ENCODE measurements around the gene FAM120B.
"Not testable (repeated sequence)": the region's sequence is repeated elsewhere in the genome, so short reads cannot be mapped to it uniquely, and the experiment has no call there.

Gene FAM120B

DNA sequence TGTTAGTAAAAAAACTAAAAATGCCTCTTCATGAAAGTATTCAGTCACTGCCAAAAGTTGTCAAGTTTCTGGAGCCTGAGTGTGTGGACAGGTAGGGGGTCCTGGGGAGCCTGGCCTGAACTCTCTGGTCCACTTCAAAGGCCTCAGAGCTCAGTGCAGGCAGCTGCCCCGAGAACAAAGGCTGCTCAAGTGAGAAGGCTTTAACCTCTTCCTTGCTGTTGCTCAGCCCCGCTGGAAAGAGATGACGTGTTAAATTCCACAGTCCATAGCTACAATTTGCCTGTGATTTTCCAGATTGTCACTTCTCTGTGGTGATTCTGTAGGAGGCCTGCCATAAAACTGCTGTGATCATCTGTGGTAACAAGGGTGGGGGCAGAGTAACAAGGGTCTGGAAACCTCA lies 96.9 kb downstream of the FAM120B start:
- TF ChIP-seq, protein P1, sequence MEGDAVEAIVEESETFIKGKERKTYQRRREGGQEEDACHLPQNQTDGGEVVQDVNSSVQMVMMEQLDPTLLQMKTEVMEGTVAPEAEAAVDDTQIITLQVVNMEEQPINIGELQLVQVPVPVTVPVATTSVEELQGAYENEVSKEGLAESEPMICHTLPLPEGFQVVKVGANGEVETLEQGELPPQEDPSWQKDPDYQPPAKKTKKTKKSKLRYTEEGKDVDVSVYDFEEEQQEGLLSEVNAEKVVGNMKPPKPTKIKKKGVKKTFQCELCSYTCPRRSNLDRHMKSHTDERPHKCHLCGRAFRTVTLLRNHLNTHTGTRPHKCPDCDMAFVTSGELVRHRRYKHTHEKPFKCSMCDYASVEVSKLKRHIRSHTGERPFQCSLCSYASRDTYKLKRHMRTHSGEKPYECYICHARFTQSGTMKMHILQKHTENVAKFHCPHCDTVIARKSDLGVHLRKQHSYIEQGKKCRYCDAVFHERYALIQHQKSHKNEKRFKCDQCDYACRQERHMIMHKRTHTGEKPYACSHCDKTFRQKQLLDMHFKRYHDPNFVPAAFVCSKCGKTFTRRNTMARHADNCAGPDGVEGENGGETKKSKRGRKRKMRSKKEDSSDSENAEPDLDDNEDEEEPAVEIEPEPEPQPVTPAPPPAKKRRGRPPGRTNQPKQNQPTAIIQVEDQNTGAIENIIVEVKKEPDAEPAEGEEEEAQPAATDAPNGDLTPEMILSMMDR (IDR thresholded peaks at IDR 0.05; ENCODE audit: borderline replicate concordance, insufficient read depth, low read depth, low read length) = no peak
- H3K4me3 ChIP-seq (ENCODE audit: low read depth, low read length) = no peak overlapping the region

DNA sequence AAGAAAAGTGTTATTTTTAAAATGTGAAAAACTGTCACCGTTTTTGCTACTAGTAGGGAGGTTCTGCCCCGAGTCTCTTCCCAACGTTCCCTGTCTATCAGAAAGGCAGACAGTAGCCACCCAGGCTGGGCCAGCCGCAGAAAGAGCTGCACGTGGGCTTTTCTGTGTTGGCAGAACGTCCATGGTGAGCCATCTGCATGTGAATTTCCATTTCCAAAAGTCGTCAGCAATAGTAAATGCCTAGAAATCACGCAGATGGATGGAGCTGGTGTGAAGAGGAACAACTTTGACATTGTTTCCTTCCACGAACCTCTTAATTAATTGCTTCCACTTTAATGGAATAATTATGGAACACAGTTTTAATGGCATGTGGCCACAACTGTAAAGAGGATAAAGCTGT lies 97.5 kb downstream of the FAM120B start:
- no peak overlapping the region for H3K4me3 ChIP-seq (ENCODE audit: low read depth, low read length)
- TF ChIP-seq, protein P1 (IDR thresholded peaks at IDR 0.05; ENCODE audit: borderline replicate concordance, insufficient read depth, low read depth, low read length) = no peak

DNA sequence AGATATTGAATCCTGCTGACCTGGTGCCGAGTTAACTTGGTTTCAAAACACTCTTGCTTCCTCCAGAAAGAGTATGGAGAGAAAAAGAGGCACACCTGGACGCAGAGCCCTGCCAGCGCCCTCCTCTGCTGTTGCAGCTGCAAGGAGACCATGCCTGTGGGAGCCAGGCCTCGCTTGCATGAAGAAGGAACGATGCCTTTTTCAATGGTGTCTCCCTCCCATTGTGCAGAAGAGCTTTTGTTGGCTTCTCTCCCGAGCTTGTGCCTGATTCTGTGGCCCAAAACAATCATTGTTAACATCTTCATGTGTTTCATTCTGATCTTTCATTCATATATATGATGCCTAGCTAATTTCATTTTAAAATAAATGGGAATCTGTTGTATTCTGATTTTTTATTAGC lies 98.1 kb downstream of the FAM120B start:
- TF ChIP-seq, protein P1 (IDR thresholded peaks at IDR 0.05; ENCODE audit: borderline replicate concordance, insufficient read depth, low read depth, low read length) = no peak
- no peak overlapping the region for H3K4me3 ChIP-seq (ENCODE audit: low read depth, low read length)

DNA sequence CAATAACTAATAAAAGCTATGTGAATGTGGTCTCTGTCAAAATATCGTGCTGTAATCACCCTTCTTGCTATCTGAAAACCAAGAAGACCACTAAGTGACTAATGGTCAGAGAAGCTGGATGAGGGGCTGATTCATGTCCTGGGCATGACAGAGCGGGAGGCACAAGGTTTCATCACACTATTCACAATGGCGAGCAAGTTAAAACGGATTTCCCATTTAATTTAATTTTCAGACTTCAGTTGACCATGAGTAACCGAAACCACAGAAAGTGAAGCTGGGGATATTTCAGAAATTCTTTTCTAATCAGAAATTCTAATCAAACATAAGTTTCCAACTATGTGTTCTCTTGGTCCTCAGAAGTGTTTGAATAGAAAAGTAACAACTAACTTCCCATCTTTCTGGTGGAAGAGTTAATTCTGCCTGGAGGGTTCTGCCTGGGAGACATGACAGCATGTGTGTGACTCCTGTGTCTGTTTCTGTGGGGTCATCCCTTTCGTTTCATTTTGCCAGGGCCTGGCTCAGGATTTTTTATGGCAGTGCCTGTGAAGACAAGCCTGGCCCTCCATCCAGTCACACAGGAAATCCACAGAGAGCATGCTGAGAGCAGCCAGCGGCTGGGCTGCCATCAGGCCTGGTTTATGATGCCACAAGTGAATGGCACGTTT lies 98.9 kb downstream of the FAM120B start:
- H3K4me3 ChIP-seq (ENCODE audit: low read depth, low read length) = no peak overlapping the region
- TF ChIP-seq, protein P1 (IDR thresholded peaks at IDR 0.05; ENCODE audit: borderline replicate concordance, insufficient read depth, low read depth, low read length) = no peak

DNA sequence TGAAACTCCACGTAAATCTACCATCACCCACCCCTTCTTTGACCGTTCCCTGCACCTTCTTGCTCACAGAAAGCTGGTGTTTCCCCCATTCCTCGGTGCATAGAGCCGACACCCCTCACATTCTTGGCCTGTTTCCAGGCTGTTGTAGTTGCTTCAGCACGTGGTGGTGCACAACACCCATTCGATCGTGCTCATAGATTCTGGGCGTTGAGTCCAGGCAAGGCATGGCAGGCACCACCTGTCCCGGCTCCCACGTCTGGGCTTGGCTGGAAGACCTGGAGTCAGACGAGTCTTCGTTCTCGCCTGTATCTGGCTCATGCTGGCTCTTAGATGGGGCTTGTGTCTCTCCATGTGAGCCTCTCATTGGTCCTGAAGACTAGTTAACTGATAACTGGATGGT lies 100.6 kb downstream of the FAM120B start:
- TF ChIP-seq, protein P1 (IDR thresholded peaks at IDR 0.05; ENCODE audit: borderline replicate concordance, insufficient read depth, low read depth, low read length) = no peak

DNA sequence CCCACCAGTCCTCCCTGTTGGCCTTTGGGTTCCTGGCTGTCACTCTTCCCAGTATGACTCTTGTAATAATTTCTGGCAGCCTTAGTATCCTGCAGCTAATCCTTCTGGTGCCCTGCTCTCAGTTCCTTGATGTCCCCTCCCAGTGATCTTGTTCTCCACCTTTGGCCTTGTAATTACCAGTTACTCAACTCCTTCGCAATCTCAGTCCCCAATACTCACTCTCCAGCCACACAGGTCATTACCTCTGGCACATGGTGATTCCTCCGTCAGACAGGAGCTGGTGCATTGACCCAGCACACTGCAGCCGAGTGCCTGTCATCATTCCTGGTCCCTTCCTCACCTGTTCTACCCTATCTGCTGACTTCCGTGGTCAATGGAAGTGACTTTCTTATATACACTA lies 101.4 kb downstream of the FAM120B start:
- TF ChIP-seq, protein P1 (IDR thresholded peaks at IDR 0.05; ENCODE audit: borderline replicate concordance, insufficient read depth, low read depth, low read length) = no peak
- no peak overlapping the region for H3K4me3 ChIP-seq (ENCODE audit: low read depth, low read length)

More for the DNA sequence above, 100.6 kb downstream of the FAM120B start:
- H3K4me3 ChIP-seq (ENCODE audit: low read depth, low read length) = no peak overlapping the region

DNA sequence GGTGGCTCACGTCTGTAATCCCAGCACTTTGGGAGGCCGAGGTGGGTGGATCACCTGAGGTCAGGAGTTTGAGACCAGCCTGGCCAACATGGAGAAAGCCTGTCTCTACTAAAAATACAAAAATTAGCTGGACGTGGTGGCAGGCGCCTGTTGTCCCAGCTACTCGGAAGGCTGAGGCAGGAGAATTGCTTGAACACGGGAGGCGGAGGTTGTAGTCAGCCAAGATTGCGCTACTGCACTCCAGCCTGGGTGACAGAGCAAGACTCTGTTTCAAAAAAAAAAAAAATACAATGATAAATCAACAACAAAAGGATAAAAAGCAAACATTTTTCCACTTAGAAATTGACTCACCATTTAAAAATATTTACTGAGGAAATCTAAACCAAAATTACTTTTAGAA lies 103.2 kb downstream of the FAM120B start:
- not testable (repeated sequence) for H3K4me3 ChIP-seq (ENCODE audit: low read depth, low read length)

All from GM12875 (cell line).